ENCODE measurements around the gene SUSD5.
"Not testable (repeated sequence)": the region's sequence is repeated elsewhere in the genome, so short reads cannot be mapped to it uniquely, and the experiment has no call there.

Gene SUSD5

GRCh38 chr3:33187368-33187634 lies 31.3 kb downstream of the SUSD5 start:
- DNase-seq, result no peak

- DNase-seq, result no peak
Observed at GRCh38 chr3:33186524-33187367, 31.9 kb downstream of the SUSD5 start.

GRCh38 chr3:33184863-33185262 lies 33.7 kb downstream of the SUSD5 start:
- DNase-seq, result no peak

GRCh38 chr3:33181641-33182040 lies 37.0 kb downstream of the SUSD5 start:
- not testable (repeated sequence) for DNase-seq

GRCh38 chr3:33181229-33181628 lies 37.4 kb downstream of the SUSD5 start:
- no peak for DNase-seq

- DNase-seq, result no peak
Observed at GRCh38 chr3:33179132-33179531, 39.5 kb downstream of the SUSD5 start.

- DNase-seq, result no peak
Observed at GRCh38 chr3:33174711-33175414, 43.7 kb downstream of the SUSD5 start.

GRCh38 chr3:33174095-33174494 lies 44.5 kb downstream of the SUSD5 start:
- DNase-seq, result no peak

GRCh38 chr3:33173672-33174071 lies 44.9 kb downstream of the SUSD5 start:
- DNase-seq, result no peak

GRCh38 chr3:33173103-33173502 lies 45.5 kb downstream of the SUSD5 start:
- DNase-seq, result no peak

- DNase-seq, result no peak
Observed at GRCh38 chr3:33171580-33171979, 47.0 kb downstream of the SUSD5 start.

GRCh38 chr3:33170531-33170930 lies 48.1 kb downstream of the SUSD5 start:
- no peak for DNase-seq

GRCh38 chr3:33167716-33168336 lies 50.8 kb downstream of the SUSD5 start:
- DNase-seq, result no peak

GRCh38 chr3:33167284-33167683 lies 51.3 kb downstream of the SUSD5 start:
- no peak for DNase-seq

GRCh38 chr3:33166095-33166494 lies 52.5 kb downstream of the SUSD5 start:
- DNase-seq, result no peak

- no peak for DNase-seq
Observed at GRCh38 chr3:33165372-33165771, 53.2 kb downstream of the SUSD5 start.

- DNase-seq, result not testable (repeated sequence)
Observed at GRCh38 chr3:33162621-33163020, 56.0 kb downstream of the SUSD5 start.

GRCh38 chr3:33159981-33160380 lies 58.6 kb downstream of the SUSD5 start:
- DNase-seq, result no peak

- DNase-seq, result no peak
Observed at GRCh38 chr3:33159234-33159633, 59.4 kb downstream of the SUSD5 start.

GRCh38 chr3:33155301-33155700 lies 63.3 kb downstream of the SUSD5 start:
- no peak for DNase-seq

GRCh38 chr3:33153782-33154181 lies 64.8 kb downstream of the SUSD5 start:
- no peak for DNase-seq

- no peak for DNase-seq
Observed at GRCh38 chr3:33152363-33153360, 65.9 kb downstream of the SUSD5 start.

- no peak for DNase-seq
Observed at GRCh38 chr3:33149342-33149741, 69.3 kb downstream of the SUSD5 start.

All from hematopoietic multipotent progenitor cell treated with erythropoietin and hydrocortisone succinate and interleukin-3 and kit ligand, for 8 days (in vitro differentiated cells).